HCT116 (cell line): ENCODE results near the gene CAVIN2. TPM values are rescaled to one million over a fixed set of nuclear protein-coding genes. Genes with fewer than 3 reads are reported as not detected.

Experiments used
- ATAC-seq: fragments of 200-7000 bp; cut with Tn5 transposase; 2 replicates; pipeline ENCODE4 v1.9.1; 2020; ENCODE audit warnings: mild to moderate bottlenecking, moderate library complexity
- BruUV-seq: library from RNA; stranded (reverse); fragments of 400-500 nt; replicated peaks from 2 replicates; lab custom pipeline; 2021; lab: Mats Ljungman, UMichigan
- CTCF ChIA-PET: fragments of 300-600 bp; sonication (Branson Sonifier 250); formaldehyde crosslinking; loops from one replicate; lab custom pipeline; 2021; ENCODE audit warnings: antibody characterized with exemption; lab: Charles Lee
- POLR2A ChIA-PET: fragments of 300-600, 350-600 bp; sonication (Branson Sonifier 250); formaldehyde crosslinking; loops from one replicate; lab custom pipeline; 2021; ENCODE audit warnings: antibody characterized with exemption; lab: Charles Lee
- RAD21 ChIA-PET, 2 experiments: fragments of 300-600 bp; sonication (Branson Sonifier 250); formaldehyde crosslinking; loops; one replicate each; lab custom pipeline; 2023; ENCODE audit warnings: low total read pairs in 2 of 2; ENCODE audit not compliant: uncharacterized antibody in 2 of 2, unreplicated experiment in 2 of 2, low non-redundant PET in 1 of 2; lab: Charles Lee
- DNase-seq: peaks from one replicate; pipeline ENCODE4 v3.0.0-alpha.2; 2010; ENCODE audit warnings: low read depth, low spot score
- H2AFZ ChIP-seq: fragments of 200-600 bp; shearing (Covaris generic), sonication (generic); 2 replicates; pipeline ENCODE4 v1.6.1; 2017; ENCODE audit warnings: low read depth, mixed run types, mixed read lengths, antibody characterized with exemption, low read length; ENCODE audit not compliant: poor library complexity, severe bottlenecking
- H3K27ac ChIP-seq: 2 replicates; pipeline ENCODE4 v1.5.1; 2012; ENCODE audit warnings: low read depth, low read length
- H3K27me3 ChIP-seq: fragments of 200-600 bp; sonication (generic); 2 replicates; pipeline ENCODE4 v1.6.1; 2016; ENCODE audit warnings: mixed run types, low read length, mixed read lengths; ENCODE audit not compliant: insufficient read depth
- H3K36me3 ChIP-seq, 2 experiments: fragments of 200-500 bp in 1 of 2; fragments of 200-600 bp in 1 of 2; sonication (Bioruptor generic) in 1 of 2; sonication (generic) in 1 of 2; 2 replicates each; pipeline versions ENCODE4 v1.5.1 to v1.6.1; 2014 to 2016; ENCODE audit warnings: low read length in 2 of 2, inconsistent platforms in 1 of 2, mixed read lengths in 1 of 2, mixed run types in 1 of 2; ENCODE audit not compliant: insufficient read depth in 2 of 2, control insufficient read depth in 1 of 2
- H3K4me1 ChIP-seq, 2 experiments: fragments of 200-600 bp in 1 of 2; sonication (generic) in 1 of 2; 2 replicates each; pipeline versions ENCODE4 v1.5.1 to v1.6.1; 2012 to 2017; ENCODE audit warnings: low read length in 2 of 2, inconsistent platforms in 1 of 2, mild to moderate bottlenecking in 1 of 2, mixed read lengths in 1 of 2, mixed run types in 1 of 2, moderate library complexity in 1 of 2; ENCODE audit not compliant: insufficient read depth in 2 of 2, control insufficient read depth in 1 of 2
- H3K4me2 ChIP-seq: fragments of 200-600 bp; sonication (generic); 2 replicates; pipeline ENCODE4 v1.6.1; 2017; ENCODE audit warnings: mixed run types, low read length, mixed read lengths
- H3K4me3 ChIP-seq, 2 experiments: fragments of 200-600 bp in 1 of 2; sonication (generic) in 1 of 2; replicated peaks in 1 of 2; 2 replicates each; pipeline ENCODE4 v1.5.1; 2011 to 2016; ENCODE audit warnings: low read length in 2 of 2, control low read depth in 1 of 2, low read depth in 1 of 2, mild to moderate bottlenecking in 1 of 2, mixed read lengths in 1 of 2, mixed run types in 1 of 2
- H3K79me2 ChIP-seq: fragments of 200-600 bp; sonication (generic); 2 replicates; pipeline ENCODE4 v1.6.1; 2017; ENCODE audit warnings: mild to moderate bottlenecking, mixed run types, low read length, moderate library complexity, mixed read lengths; ENCODE audit not compliant: insufficient read depth
- H3K9ac ChIP-seq: fragments of 200-600 bp; sonication (generic); 2 replicates; pipeline ENCODE4 v1.6.1; 2016; ENCODE audit warnings: low read length, mixed read lengths
- H3K9me2 ChIP-seq: fragments of 200-600 bp; sonication (generic), shearing (Covaris generic); 2 replicates; pipeline ENCODE4 v1.6.1; 2017; ENCODE audit warnings: mixed run types, mild to moderate bottlenecking, moderate library complexity; ENCODE audit not compliant: insufficient read depth
- H3K9me3 ChIP-seq, 2 experiments: fragments of 200-500 bp in 1 of 2; fragments of 200-600 bp in 1 of 2; sonication (Bioruptor generic) in 1 of 2; sonication (generic) in 1 of 2; 2 replicates each; pipeline ENCODE4 v1.6.1; 2014 to 2017; ENCODE audit warnings: low read length in 2 of 2, mixed read lengths in 2 of 2, inconsistent platforms in 1 of 2, low read depth in 1 of 2, mild to moderate bottlenecking in 1 of 2, mixed run types in 1 of 2, moderate library complexity in 1 of 2; ENCODE audit not compliant: control insufficient read depth in 1 of 2, insufficient read depth in 1 of 2
- H4K20me1 ChIP-seq: fragments of 200-600 bp; sonication (generic), shearing (Covaris generic); 2 replicates; pipeline ENCODE4 v1.6.1; 2017; ENCODE audit warnings: mixed run types, mild to moderate bottlenecking, moderate library complexity; ENCODE audit not compliant: insufficient read depth
- ATF3 ChIP-seq: IDR thresholded peaks from 2 replicates; pipeline ENCODE4 v1.6.1; 2012
- CBX3 ChIP-seq: IDR thresholded peaks from 2 replicates; pipeline ENCODE4 v1.6.1; 2012; ENCODE audit warnings: low read depth
- CEBPB ChIP-seq: IDR thresholded peaks from 2 replicates; pipeline ENCODE4 v1.6.1; 2012; ENCODE audit warnings: low read depth
- CTCF ChIP-seq, 3 experiments: fragments of 200-600 bp in 1 of 3; sonication (generic) in 1 of 3; IDR thresholded peaks in 2 of 3; conservative IDR thresholded peaks in 1 of 3; 2 replicates each; pipeline ENCODE4 v1.5.1; 2012 to 2017; ENCODE audit warnings: low read depth in 2 of 3, low read length in 2 of 3, antibody characterized with exemption in 1 of 3, borderline replicate concordance in 1 of 3, control low read depth in 1 of 3, mild to moderate bottlenecking in 1 of 3, mixed read lengths in 1 of 3, mixed run types in 1 of 3, moderate library complexity in 1 of 3; ENCODE audit not compliant: insufficient read depth in 1 of 3
- EGR1 ChIP-seq: IDR thresholded peaks from 2 replicates; pipeline ENCODE4 v1.6.1; 2012; ENCODE audit warnings: low read depth
- ELF1 ChIP-seq: IDR thresholded peaks from 2 replicates; pipeline ENCODE4 v1.6.1; 2012; ENCODE audit warnings: low read depth, borderline replicate concordance
- EZH2phosphoT487 ChIP-seq: fragments of 200-600 bp; IDR thresholded peaks from 2 replicates; pipeline ENCODE4 v1.6.1; 2018; ENCODE audit warnings: antibody characterized with exemption, borderline replicate concordance
- FOSL1 ChIP-seq: IDR thresholded peaks from 2 replicates; pipeline ENCODE4 v1.6.1; 2012; ENCODE audit warnings: low read depth
- JUND ChIP-seq: IDR thresholded peaks from 2 replicates; pipeline ENCODE4 v1.6.1; 2012
- MAX ChIP-seq: IDR thresholded peaks from 2 replicates; pipeline ENCODE4 v1.6.1; 2012
- POLR2A ChIP-seq: IDR thresholded peaks from 2 replicates; pipeline ENCODE4 v1.7.0; 2011; ENCODE audit warnings: borderline replicate concordance; ENCODE audit not compliant: insufficient read depth, insufficient read length; ENCODE audit errors: extremely low read depth
- SIN3A ChIP-seq: IDR thresholded peaks from 2 replicates; pipeline ENCODE4 v1.6.1; 2012; ENCODE audit warnings: low read depth
- SRF ChIP-seq: IDR thresholded peaks from 2 replicates; pipeline ENCODE4 v1.6.1; 2012; ENCODE audit warnings: low read depth
- TCF7L2 ChIP-seq: IDR thresholded peaks from 2 replicates; pipeline ENCODE4 v1.7.0; 2011; ENCODE audit warnings: borderline replicate concordance, inconsistent platforms; ENCODE audit not compliant: insufficient read depth, insufficient read length; ENCODE audit errors: extremely low read depth
- YY1 ChIP-seq: IDR thresholded peaks from 2 replicates; pipeline ENCODE4 v1.6.1; 2011; ENCODE audit warnings: low read length, low read depth, moderate library complexity, mild to moderate bottlenecking; ENCODE audit not compliant: insufficient replicate concordance; ENCODE audit errors: extremely low read depth
- ZNF274 ChIP-seq: fragments of 200-500 bp; sonication (Bioruptor generic); IDR thresholded peaks from 2 replicates; pipeline ENCODE4 v1.6.1; 2014; ENCODE audit warnings: mild to moderate bottlenecking, low read depth, low read length, inconsistent platforms
- intact Hi-C: fragments of 100-400 bp; cut with micrococcal nuclease; formaldehyde crosslinking; loops from 2 replicates; pipeline ENCODE4 v1.10.0; 2022
- total RNA-seq: library from RNA; stranded (reverse); gene quantifications from one replicate; pipeline ENCODE4 v1.2.1, GENCODE V29; 2021; ENCODE audit not compliant: unreplicated experiment

Gene CAVIN2
- total RNA-seq, 1 experiment from 2014 or later: 0.27 TPM

DNA sequence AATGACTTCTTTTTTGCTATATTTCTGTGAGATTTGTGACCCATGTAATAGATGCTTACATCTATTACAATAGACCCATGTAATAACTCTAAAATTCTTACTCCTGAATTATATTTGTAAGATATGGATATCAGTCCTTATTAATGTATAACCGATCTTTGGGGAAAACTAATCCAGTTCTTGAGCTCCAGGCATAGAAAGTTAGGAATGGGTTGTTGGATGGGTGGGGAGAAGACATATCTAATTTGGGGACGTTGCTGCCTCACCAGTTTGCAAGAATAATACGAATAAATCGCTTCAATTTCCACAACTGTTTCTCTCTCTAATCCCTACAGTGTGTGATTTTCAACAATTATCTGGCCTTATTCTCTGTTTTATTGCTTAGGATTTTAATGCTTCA is 13.5 kb downstream of the CAVIN2 start:
- POLR2A ChIA-PET: no interaction called here
- H2AFZ ChIP-seq: no peak overlapping the region
- DNase-seq (no peak), ATAC-seq (no peak)
- no peaks in the 10 kb centered on the region for H3K9me3 ChIP-seq
- no peak overlapping the region for H3K4me3 ChIP-seq
- BruUV-seq: no TSS peak
- H3K36me3 ChIP-seq: no peaks in the 10 kb centered on the region
- no peak overlapping the region for H3K4me2 ChIP-seq
- no peak for TF ChIP-seq YY1
- TF ChIP-seq SIN3A: no peak
- no peak for TF ChIP-seq POLR2A
- TF ChIP-seq ZNF274: no peak
- no peak for TF ChIP-seq CEBPB
- TF ChIP-seq FOSL1: no peak
- no peak for TF ChIP-seq TCF7L2
- TF ChIP-seq ELF1: no peak
- no peak for TF ChIP-seq MAX
- no peak for TF ChIP-seq JUND
- TF ChIP-seq CTCF (IDR thresholded peaks at IDR 0.05 in 2 of 3, conservative IDR thresholded peaks at IDR 0.05 in 1 of 3; ENCODE audit: borderline replicate concordance in 1 of 3, insufficient read depth in 1 of 3, low read depth in 2 of 3, low read length in 2 of 3): no peak
- TF ChIP-seq ATF3: no peak
- no peak for TF ChIP-seq SRF
- TF ChIP-seq EGR1: no peak
- TF ChIP-seq CBX3: no peak
- no peak for TF ChIP-seq EZH2phosphoT487
- H3K9ac ChIP-seq: no peak overlapping the region
- RAD21 ChIA-PET: no interaction called here
- H3K9me2 ChIP-seq: no peaks in the 10 kb centered on the region
- no peaks in the 10 kb centered on the region for H3K27me3 ChIP-seq
- no peak overlapping the region for H3K27ac ChIP-seq
- H4K20me1 ChIP-seq: no peaks in the 10 kb centered on the region
- CTCF ChIA-PET: interaction anchor here (1.3 to 2.3 kb wide), 2 partner anchors 36 to 329 kb away, joined by 4 to 8 read pairs; no protein-coding TSS in a partner anchor
- intact Hi-C loops: no loop called here
- H3K4me1 ChIP-seq: no peaks in the 10 kb centered on the region
- H3K79me2 ChIP-seq: no peaks in the 10 kb centered on the region
